ENCODE measurements around the gene CTSS.

CTSS gene

GRCh38 chr1:150696590-150696989 lies 69.0 kb downstream of the CTSS start:
- no peak for DNase-seq

- DNase-seq, result no peak
These were observed 69.4 kb downstream of the CTSS start for GRCh38 chr1:150696162-150696561.

- DNase-seq, result no peak
These were observed 70.0 kb downstream of the CTSS start for GRCh38 chr1:150695561-150695960.

DNA sequence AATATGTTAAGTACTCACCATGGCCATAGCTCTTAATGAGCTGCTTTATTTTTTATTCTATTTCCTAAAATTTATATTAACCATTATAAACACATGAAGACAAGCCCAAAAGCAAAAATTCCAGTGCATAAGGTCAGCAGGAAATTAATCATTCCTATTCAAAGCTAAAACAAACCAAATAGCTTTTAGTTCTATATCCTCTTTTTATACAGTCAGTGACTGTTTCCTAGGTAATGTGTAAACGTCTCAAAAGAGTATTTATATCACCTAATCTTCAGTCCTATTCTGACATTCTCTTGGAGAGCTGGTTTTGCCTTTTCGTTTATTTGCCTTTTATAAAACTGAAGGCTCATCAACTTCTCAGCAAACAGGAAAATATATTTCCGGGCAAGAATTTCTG lies 72.9 kb downstream of the CTSS start:
- no peak for DNase-seq

DNA sequence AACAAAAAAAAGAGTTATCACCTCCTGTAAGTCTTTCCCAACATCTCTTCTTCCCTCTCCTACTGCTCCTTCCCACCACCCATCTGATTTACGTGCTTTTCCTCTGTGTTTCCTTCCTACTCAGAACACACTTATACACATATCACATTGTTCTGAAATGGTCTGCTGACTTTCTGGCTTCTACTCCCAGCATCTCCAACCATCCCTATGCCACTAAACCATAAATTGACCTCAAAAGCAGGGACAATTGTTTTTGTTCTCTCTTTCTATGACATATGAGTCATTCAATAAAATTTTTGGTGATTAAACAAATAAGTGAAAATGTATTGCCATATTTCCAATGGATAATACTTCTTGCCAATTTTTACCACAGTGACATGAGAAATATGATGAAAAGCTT lies 76.8 kb downstream of the CTSS start:
- DNase-seq, result no peak

DNA sequence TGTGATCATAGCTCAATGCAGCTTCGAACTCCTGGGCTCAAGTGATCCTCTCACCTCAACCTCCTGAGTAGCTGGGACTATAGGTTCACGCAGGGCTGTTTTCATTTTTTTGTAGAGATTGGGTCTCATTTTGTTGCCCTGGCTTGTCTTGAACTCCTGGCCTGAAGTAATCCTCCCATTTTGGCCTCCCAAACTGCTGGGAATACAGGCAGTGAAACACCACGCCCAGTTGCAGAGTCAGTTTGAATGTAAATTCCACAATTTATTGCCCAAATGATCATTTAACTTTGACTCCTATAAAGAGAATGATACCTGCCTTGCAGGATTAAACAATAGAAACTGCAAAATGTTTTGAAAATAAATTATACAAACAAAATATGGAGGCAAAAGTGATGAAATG lies 79.3 kb downstream of the CTSS start:
- DNase-seq, result no peak

DNA sequence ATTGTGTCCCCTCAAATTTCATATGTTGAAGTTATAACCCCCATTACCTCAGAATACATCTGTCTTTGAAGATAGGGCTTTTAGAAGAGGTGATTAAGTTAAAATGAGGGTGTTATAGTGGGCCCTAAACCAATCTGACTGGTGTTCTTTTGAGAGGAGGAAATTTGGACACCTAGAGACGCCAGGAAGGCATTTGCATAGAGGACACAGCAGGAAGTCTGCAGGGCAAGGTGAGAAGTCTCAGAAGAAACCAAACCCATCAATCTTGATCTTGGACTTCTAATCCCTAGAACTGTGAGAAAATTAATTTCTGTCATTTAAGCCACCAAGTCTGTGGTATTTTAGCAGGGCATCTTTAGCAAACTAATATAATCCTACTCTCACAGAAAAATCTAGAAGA lies 81.7 kb downstream of the CTSS start:
- peak; percentile 10 for DNase-seq
